ENCODE results near the gene CTNNA2.

The CTNNA2 gene

DNA sequence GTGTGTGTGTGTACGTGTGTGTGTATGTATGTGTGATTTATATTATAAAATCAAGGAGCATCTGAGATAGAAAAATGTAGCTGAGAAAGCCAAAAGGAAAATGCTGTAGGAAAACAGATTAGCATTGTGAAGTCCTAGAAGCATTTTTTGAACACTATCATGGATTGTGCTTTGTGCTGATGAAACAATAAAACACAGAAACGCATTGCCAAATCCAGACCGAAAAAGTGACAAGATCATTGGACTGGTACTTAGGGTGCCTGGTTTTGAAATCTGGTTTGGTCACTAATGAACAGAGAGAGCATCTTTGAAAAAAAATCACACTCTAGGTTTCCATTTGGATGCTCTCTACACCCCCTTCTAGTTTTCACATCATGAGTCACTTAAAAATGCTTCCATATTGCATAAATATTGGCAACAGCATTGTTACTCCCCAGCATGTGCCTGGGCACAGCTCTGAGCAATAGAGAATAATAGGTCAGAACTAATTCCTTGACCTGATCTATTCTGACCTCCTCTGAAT lies 1006.3 kb downstream of the CTNNA2 start:
- no peak for DNase-seq (ENCODE audit: low read depth in 1 of 2, low spot score in 1 of 2)

DNA sequence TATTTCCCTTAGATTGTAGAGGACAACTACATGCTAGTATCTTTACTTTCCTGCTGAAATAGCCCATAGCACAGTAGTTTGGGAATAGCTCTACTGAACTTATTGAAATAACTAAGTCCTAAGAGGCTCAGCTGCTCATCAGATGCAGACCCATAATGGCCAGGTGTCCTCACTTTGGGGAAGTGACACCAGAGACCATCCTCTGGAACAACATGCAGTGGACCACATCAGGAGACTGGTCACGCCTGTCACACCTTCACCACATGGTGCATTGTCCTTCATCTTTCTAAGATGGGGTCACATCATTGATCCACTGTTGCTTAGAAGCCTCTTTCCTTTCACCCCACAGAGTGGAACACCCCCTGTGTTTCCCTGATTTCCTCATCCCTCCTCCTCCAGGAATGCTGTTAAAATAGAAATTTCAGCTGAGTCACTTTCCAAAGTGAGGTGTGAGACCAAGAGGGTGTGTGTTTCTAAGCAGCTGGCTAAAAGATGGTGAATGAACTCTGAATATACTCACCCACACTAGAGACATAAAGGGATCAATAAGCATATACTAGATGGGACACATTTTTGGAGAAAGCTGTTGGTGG lies 1006.9 kb downstream of the CTNNA2 start:
- DNase-seq (ENCODE audit: low read depth in 1 of 2, low spot score in 1 of 2), result no peak

DNA sequence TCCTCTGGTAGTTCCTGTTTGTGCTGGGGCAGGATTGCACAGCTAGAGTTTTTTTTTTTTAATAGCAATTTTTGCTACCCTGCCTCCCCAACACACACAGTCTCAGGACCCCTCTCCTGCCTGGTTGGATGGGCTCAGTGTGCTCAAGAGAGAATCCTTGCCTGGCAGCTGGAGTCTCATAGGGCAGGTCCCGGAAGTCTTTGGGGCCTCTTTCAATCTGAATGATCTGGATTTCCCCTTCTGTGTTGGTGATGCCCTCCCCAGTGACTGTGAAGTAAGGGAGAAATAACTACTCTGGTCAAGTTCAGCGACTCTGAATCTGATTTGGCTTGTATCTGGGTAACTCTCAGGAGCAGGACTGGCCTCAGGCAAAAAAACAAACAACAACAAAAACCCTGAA lies 1012.3 kb downstream of the CTNNA2 start:
- no peak for DNase-seq (ENCODE audit: low read depth in 1 of 2, low spot score in 1 of 2)

DNA sequence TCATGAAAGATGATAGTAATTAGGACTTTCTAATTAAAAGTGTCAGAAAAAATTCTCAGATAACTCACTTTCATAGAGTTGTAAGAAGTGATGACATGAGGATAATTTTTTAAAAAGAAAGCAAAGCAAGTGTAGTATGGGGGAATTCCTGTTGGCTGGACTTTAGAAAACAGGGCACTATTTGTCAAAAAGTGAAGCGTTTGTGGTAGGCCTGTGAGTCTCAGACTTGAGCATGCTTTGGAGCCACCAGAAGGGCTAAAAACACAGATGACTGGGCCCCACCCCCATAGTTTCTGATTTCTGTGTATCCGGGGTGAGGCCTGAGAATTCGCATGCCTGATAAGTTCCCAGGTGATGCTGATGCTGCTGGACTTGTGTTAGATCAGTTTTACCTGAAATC lies 1014.3 kb downstream of the CTNNA2 start:
- DNase-seq (ENCODE audit: low read depth in 1 of 2, low spot score in 1 of 2), result no peak

DNA sequence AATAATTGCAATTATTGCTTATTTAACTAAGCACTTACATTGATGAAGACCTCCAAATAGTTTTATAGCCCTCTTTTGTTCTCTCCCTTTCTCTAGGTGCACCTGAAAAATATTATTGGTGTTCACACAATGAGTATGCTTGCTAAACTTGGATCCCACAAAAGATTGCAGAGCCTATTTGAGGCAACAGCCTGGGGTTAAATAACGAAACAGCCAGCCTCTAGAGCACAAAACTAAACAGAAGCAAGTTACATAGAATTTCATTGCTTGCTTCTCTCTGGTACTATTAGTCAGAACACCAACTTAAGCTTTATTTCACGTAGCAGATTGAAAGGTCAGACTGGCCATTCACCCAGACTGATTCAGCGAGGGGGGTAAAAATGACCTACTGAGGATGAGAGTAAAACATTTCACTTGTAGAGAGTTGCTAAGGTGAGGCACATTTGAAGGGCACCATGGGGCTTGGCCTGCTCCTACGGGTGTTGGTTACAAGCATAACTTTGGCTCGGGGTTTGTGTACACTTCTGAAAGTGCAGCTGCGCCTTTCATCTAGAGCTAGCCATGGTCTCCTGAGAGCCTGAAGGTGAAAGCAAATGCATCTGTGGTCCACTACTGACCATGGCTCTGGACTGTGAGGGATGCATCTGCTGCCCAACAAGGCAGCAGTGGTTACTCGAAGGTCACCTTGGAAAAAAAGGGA lies 1016.8 kb downstream of the CTNNA2 start:
- no peak for DNase-seq (ENCODE audit: low read depth in 1 of 2, low spot score in 1 of 2)

DNA sequence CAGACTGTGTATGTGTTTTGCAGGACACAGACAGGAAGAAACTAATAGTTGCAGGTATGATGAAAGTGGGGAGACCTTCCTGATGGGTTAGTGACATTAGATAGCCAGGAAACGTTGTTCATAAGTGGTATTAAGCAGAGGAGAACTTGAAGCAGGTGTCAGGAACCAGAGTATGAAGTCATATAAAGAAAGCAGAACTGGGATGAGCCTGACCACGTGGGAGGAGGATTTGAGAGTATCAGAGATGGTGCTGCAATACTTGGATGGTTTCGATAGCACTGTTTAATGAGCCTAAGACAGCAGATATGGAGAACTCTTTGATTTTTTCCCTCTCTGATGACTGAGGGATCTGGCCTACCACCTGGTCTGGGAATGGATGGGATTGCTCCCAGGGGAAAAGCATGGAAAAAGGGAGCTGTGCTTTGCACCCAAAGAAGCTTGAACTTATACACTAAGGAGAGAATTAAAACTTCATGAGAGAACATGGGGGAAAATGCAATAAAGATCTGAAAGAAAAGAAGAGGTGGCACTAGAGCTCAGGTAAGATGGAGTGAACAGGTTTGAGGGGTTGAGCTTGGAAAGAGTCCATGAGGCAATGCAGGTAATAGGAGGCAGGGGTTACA lies 1017.7 kb downstream of the CTNNA2 start:
- no peak for DNase-seq (ENCODE audit: low read depth in 1 of 2, low spot score in 1 of 2)

DNA sequence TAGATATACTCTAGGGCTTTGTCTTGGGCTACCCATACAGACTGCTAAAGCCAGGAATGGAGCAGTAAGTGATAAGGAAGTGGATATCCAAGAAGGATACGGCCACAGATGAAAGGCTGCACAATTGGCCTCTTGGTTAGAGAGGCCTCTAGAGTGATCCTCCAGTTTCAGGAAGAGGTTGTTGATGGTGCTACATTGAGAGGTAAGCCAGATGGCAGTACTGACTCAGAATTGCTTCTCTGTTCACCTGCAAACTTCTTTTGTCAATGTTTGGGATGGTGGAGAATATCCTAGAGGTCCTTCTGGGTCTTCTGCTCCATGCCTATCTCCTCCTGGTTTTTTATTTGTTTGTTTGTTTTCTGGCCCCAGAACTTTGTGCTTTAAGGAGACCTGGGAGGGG lies 1018.5 kb downstream of the CTNNA2 start:
- no peak for DNase-seq (ENCODE audit: low read depth in 1 of 2, low spot score in 1 of 2)

DNA sequence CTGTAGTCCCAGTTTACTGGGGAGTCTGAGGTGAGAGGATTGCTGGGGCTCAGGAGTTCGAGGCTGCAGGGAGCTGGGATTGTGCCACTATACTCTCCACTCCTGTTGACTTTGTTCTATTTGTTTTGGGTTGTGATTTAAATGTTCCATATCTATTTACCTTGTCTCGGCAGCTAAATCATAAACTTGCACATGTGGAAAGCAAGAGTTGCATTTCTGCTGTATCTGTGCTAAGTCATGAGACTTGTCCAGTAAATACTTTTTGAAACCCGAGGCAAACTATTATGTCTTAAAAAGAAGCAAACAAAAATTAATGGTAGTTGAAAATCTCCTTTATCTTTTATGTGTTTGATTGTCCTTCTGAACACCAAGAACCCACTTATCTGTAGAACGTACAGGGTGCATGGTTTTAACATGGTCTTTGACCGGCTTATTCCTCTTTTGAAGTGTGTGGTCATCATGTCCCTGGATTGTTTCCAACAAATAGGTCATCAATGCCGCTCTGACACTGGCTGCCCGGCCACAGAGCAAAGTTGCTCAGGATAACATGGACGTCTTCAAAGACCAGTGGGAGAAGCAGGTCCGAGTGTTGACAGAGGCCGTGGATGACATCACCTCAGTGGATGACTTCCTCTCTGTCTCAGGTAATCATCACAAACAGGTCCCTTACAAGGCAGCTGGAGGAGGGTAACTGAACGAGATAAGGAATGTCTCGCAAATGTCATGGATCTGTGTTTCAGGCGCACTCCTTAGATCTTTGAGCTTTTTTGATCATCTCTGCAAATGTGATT lies 1032.8 kb downstream of the CTNNA2 start:
- DNase-seq (ENCODE audit: low read depth in 1 of 2, low spot score in 1 of 2), result no peak

DNA sequence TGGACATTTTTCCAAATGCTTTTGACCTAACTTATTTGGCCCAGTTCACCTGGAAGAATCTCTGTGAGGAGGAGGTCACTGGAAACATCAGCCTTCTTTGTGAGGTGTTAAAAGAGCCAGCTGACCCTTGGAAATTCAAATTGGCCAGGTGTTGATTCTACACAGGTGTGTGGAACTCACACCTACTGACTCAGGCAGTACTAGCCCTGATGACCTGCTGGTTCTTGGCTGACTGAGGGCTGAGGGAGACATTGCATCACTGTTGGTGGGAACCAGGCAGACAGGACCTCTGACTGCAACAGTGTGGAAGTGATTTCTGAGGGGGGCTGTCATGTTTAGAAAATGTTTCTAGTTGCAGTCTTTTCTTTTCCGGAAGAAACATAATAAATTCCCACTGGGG lies 1033.9 kb downstream of the CTNNA2 start:
- DNase-seq (ENCODE audit: low read depth in 1 of 2, low spot score in 1 of 2), result no peak

DNA sequence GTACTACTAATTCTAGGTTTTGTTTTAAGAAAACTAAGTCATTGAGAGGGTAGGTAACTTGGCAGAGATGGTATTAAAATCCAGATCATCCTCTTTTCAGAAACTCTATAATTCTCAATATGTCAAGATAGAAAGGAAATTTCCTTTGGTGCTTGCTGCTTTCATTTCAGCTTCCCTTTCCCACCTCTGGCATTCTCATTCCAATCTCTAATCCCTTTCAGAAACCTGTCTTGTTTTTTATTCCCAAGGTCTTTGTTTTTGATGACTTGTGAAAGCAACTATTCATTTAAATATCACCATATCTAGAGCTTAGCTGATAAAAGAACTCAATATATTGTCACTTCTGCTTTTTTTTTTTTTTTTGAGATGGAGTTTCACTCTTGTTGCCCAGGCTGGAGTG lies 1034.5 kb downstream of the CTNNA2 start:
- no peak for DNase-seq (ENCODE audit: low read depth in 1 of 2, low spot score in 1 of 2)

DNA sequence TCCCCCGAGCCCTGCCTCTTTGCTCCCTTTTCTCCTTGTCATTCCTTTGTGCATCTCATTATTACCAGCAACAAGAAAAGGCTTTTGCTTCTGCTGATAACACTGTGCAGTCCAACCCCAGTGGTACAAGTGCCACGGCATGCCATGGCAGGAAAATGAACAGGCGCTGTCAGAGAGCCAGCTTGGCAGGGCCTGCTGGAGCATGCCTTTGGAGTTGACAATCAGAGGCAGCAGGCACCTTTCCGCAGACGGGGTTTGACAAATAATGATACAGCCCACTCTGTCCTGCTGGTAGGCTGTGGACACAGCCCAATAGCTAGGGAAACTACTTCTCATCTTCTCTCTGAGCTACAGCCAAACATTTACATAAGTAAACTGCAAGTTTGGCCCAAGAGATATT lies 1035.6 kb downstream of the CTNNA2 start:
- no peak for DNase-seq (ENCODE audit: low read depth in 1 of 2, low spot score in 1 of 2)

DNA sequence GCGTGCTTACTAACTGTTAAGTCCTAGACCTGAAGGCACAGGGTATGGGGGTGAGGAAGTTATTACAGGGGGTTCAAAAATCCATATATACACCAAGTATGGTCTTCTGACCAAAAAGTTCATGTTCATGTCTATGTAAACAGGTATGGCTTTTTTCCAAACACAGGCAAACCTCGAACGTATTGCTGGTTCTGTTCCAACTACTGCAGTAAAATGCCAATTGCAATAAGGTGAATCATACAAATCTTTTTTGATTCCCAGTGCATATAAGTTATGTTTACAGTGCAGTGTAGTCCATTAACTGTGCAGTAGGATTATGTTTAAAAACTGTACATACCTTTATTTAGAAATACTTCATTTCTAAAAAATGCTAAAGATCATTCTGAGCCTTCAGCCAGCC lies 1037.0 kb downstream of the CTNNA2 start:
- DNase-seq (ENCODE audit: low read depth in 1 of 2, low spot score in 1 of 2), result no peak

DNA sequence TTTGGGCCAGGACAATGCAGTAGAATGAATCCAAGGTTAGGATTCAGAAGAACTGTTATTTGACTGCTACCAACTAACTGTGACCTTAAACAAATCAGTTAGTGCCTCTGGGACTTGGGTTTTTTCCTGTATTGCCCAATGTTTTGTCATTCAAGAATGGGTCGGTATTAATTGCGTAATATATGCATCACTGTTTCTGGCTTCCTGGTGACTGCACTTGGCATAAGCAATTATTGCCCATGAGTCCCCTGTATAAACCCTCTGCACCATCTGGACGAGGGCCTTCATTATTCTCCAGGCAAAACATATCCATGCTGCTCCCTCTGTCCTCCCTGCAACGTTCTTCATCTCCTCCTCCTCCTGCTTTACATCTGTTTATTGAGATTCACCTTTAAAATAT lies 1047.5 kb downstream of the CTNNA2 start:
- no peak for DNase-seq (ENCODE audit: low read depth in 1 of 2, low spot score in 1 of 2)

DNA sequence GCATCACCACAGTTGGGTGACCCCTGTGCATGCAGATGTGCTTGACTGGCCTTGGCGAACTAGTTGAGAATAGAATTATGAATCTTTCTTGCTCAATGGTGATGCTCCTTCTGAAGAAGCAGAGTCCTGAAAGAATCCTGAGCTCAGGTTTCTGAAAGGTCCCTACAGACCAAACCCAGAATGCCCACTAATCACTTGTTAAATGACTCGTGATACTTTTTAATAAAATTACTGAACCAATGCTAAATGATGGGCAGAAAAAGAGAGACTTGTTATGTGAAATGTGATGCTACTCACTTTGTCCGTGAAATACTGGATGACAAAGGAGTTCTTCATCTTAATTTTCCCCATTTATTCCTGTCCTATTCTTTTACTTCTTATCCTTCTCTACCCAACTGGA lies 1055.2 kb downstream of the CTNNA2 start:
- DNase-seq (ENCODE audit: low read depth in 1 of 2, low spot score in 1 of 2), result no peak

DNA sequence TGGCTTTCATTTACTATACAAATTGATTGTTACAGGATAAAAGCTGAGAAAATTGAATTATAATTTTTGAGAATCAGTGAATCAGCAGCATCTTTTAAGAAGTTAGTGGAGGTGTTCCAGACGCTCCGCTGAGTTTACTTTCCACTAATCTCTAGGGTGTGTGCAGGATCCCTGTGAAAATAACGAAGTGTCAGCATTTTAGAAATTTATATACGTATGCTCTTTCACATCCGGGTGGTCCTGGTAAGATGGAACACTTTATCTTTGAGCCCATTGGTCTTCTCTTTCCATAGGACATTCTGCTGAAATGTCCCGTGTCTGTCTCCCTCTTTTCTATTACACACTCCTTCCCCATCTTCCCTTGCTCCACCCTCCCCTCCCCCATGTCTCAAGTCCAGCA lies 1060.3 kb downstream of the CTNNA2 start:
- DNase-seq (ENCODE audit: low read depth in 1 of 2, low spot score in 1 of 2), result no peak

DNA sequence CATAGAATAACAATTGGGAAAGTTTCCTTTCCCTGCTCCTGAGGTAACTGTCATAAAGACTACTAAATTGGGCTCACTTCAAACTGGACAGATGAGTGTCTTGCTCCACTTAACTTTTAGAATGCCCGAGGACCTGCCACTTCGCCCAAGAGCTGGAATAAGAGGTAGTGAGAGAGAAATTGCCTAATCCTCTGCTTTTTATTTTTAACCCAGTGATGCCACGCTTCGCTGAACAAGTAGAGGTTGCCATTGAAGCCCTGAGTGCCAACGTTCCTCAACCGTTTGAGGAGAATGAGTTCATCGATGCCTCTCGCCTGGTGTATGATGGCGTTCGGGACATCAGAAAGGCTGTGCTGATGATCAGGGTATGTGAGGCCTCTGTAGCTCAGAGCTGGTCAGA lies 1061.1 kb downstream of the CTNNA2 start:
- no peak for DNase-seq (ENCODE audit: low read depth in 1 of 2, low spot score in 1 of 2)

DNA sequence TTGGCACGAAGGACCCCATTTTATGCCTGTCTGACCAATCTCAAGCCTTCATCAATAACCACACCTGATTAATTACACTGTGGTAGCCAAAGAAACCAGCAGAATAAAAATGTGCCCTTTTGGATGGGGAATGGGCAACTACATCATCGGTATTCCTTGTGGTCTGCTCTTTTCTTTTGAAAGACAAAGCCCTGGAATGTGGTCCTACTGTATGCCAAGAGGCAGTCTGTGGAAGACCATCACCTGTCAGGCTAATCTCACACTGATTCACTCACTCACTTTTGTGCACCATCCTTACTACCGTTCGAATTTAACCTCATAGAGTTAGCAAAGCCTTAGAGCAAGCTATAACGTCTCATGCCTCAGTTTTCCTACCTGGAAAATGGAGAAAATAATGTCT lies 1066.9 kb downstream of the CTNNA2 start:
- DNase-seq (ENCODE audit: low read depth in 1 of 2, low spot score in 1 of 2), result no peak

DNA sequence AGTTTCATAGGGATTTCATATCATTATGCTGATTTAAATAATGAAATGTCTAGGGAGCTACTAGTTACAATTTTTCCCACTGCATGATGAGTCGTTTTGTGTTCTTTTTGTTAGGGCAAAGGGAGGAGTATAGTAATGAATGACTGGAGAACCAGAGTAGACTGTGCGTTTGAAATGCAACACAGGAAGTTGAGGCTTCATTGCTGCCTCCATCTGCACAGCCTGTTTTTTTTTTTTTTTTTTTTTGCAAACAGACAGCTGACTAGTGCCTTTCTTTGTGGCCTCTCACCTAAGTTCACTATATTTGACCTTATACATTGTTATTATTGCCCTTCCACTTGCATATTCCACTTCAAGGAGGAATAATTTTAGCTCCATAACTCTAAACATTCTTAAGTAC lies 1078.4 kb downstream of the CTNNA2 start:
- DNase-seq (ENCODE audit: low read depth in 1 of 2, low spot score in 1 of 2), result no peak

DNA sequence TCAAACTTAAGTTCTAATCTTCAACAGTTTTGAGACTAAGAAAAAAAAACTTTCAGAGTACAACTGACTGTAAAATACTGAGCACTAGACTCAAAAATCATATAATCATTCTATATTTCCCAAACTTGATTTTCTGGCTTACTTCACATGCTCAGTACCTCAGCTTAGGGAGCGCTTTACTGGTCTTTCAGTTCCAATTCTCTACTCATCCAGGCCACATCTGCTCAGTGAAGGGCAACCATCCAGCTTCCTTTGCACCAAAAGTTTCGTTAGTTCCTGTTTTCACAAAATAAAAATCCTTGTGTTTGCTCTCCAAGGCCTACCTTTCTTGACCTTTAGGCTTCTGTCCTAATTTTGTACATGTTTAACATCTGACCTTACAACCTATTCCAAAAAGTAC lies 1079.3 kb downstream of the CTNNA2 start:
- DNase-seq (ENCODE audit: low read depth in 1 of 2, low spot score in 1 of 2), result no peak

DNA sequence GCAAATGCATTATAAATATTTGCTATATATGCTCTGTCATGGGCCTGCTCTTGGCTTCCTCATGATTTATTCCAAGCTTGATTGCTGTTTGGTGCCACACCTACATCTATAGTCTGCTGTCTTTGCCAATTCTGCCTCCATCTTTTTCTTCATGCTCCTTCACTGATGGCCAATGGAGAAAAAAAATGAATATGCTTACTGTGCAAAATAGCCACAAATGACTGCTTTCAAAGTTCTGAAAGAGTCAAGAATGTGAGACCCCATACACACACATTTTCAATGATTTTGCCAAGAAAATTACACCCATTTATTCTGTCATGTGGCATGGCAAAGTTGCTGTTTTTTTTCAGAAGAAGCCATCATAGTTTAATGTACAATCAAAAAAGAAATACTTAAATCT lies 1097.3 kb downstream of the CTNNA2 start:
- no peak for DNase-seq (ENCODE audit: low read depth in 1 of 2, low spot score in 1 of 2)

DNA sequence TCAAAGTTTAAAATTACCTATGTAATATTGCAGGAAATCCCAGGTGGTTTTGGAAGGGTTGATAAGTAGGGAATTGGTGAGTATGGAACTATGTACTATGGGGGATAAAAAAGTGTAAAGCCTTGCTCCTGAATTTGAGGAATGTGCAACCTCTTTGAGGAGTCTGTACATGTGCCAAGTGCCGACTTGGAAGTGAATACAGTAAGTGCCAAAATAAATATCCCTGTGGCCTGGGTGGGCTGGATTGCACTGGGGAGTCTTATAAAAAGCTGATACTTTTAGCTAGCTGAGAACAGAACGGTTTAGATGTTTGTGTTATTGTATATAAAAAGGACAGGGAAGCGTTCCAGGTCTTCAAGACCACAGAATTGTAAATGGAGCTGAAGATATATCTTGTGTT lies 1108.8 kb downstream of the CTNNA2 start:
- DNase-seq (ENCODE audit: low read depth in 1 of 2, low spot score in 1 of 2), result no peak

DNA sequence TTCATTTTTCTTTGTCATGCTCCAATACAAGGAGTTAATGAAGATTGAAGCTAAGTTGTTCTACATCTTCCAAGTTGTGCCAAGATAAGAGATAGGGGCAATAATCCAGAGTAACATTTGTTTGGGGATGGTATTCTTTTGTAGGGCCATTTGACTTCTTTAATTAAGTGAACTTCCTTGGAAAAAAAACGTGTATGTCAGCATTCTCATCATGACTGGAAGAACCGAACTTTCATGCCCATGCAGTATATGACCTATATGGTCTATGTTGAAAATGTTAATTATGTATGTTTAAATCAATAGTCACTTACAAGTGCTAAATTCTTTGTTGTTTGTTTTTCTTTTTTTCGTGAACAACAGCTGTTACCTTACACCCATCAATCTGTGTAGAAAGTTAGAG lies 1111.2 kb downstream of the CTNNA2 start:
- DNase-seq (ENCODE audit: low read depth in 1 of 2, low spot score in 1 of 2), result no peak
